HG02973 (cell line): ENCODE measurements around the gene SCARF2.
"Not testable (repeated sequence)": the region's sequence is repeated elsewhere in the genome, so short reads cannot be mapped to it uniquely, and the experiment has no call there.

Experiments used
- ATAC-seq: cut with Tn5 transposase; IDR thresholded peaks from one replicate; pipeline ENCODE4 v1.9.1; 2021; ENCODE audit warnings: moderate library complexity; ENCODE audit not compliant: unreplicated experiment

The SCARF2 gene

DNA sequence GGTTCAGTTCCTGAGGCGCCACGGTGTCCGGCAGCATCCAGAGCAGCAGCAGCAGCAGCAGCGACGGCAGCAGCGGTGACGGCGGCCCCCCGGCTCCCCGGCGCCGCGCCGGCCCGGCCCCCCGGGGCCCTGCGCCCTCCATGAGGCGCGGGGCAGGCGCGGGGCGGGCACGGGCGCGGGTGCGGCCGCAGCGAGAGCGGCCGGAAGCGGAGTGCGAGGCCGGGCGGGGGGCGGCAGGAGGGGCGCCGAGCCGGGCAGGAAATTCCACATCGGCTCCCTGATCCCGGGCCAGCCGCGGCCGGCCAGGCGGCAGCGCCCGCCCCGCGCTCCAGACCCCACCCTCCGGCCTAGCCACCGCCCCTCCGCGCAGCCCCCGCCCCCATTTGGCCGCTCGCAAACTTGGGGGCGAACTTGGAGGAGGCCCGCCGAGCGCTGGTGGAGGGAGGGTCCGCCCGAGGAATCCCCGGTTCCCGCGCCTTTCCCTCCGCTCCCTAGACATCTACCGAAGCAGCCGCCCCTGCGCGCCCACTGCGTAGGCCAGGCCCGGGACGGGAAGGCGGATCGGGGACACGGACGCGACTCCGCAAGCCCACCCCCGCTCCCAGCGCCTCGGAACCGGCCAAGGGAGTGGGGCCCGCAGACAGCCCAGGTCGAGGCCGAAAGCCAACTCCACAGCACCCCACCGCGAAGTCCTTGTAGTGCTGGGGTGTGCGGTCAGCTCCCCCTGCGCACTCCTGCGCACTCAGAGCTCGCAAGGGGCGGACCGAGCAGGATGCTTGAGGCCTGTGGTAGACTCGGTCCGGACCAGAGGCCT, at the start of gene SCARF2:
Gene SCARF2, minus strand, starts transcription at position 213 of the 814 bp plus-strand sequence. Its CDS starts 71 bp downstream, at position 142.
- ATAC-seq, result no peak

DNA sequence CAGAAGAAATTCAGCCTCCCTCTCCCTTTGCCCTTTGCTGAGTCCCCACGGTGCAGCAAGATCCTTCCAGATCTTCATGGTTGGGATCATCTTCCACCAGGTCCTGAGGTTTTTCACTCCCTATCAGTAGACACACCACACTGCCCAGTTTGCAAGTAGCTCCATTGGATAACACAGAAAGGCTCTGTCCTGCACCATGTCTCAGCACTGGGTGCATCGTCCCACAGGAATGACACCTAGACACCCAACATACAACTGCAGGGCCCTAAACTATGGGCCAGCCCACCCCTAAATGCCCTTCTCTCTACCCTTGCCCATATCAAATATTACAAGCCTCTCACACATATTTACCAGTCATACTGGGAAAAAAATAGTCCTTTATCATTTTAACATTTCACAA, 48.6 kb upstream of the SCARF2 start:
- no peak for ATAC-seq

DNA sequence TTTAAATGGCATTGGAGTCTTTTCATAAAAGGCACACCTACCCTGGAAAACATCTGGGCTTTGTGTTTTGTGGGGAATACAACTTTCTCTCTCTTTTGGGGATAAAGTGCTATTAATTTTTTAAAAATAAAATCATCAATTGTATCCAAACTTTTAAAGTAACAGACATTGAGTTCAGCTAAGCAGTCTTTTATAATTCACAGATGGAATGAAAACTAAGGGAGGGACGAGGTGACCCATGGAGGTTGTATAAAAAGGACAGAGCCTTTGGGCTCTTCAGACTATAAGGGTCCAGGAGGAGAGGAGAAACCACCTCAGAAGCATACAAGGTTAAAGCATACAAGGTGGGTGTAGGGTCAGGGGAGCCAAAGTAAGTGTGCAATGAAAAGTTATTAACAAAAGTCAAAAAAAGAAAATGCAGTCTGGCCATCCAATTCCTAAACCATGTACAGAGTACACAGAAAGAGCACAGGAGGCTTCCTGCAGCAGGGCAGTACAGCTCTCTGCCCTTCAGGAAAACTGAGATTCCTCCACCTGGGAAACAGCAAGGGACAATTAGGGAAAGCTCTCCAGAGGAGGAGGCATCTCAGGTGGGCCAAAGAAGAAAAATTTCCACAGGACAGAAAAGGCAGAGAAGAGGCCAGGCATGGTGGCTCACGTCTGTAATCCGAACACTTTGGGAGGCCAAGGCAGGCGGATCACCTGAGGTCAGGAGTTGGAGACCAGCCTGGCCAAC, 47.5 kb upstream of the SCARF2 start:
- no peak for ATAC-seq

- ATAC-seq, result no peak
Observed at GRCh38 chr22:20483771-20484170, 46.1 kb upstream of the SCARF2 start.

GRCh38 chr22:20483143-20483506, 45.5 kb upstream of the SCARF2 start:
- not testable (repeated sequence) for ATAC-seq

DNA sequence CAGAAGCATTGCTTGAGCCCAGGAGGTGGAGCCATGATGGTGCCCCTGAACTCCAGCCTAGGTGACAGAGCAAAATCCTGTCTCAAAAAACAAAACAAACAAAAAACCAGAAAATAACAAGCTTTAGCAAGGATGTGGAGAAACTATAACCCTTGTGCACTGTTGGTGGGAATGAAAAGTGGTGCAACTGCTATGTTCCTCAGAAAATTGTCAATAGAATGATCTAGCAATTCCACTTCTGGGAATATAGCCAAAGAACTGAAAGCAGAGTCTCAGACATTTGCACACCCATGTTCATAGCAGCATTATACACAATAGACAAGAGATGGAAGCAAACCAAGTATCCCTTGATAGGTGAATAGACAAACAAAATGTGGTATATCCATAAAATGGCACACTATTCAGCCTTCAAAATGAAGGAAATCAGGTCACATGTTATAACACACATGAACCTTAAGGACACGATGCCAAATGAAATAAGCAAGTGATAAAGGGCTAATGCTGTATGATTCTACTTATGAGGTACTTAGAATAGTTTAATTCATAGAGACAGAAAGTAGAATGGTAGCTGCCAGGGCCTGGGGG, 42.1 kb upstream of the SCARF2 start:
- ATAC-seq, result no peak

DNA sequence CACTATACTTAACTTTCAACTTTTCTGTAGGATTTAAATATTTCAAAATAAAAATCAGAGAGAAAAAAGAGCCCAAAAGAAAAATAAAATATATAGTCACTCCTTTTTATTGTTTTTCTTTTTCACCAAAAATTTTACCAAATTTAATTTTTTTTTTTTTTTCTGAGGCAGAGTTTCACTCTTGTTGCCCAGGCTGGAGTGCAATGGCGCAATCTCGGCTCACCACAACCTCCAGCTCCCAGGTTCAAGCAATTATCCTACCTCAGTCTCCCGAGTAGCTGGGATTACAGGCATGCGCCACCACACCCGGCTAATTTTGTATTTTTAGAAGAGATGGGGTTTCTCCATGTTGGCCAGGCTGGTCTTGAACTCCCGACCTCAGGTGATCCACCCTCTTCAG, 40.4 kb upstream of the SCARF2 start:
- ATAC-seq, result not testable (repeated sequence)

GRCh38 chr22:20475569-20475968, 37.9 kb upstream of the SCARF2 start:
- ATAC-seq, result not testable (repeated sequence)

- no peak for ATAC-seq
Observed at GRCh38 chr22:20475115-20475436, 37.5 kb upstream of the SCARF2 start.

DNA sequence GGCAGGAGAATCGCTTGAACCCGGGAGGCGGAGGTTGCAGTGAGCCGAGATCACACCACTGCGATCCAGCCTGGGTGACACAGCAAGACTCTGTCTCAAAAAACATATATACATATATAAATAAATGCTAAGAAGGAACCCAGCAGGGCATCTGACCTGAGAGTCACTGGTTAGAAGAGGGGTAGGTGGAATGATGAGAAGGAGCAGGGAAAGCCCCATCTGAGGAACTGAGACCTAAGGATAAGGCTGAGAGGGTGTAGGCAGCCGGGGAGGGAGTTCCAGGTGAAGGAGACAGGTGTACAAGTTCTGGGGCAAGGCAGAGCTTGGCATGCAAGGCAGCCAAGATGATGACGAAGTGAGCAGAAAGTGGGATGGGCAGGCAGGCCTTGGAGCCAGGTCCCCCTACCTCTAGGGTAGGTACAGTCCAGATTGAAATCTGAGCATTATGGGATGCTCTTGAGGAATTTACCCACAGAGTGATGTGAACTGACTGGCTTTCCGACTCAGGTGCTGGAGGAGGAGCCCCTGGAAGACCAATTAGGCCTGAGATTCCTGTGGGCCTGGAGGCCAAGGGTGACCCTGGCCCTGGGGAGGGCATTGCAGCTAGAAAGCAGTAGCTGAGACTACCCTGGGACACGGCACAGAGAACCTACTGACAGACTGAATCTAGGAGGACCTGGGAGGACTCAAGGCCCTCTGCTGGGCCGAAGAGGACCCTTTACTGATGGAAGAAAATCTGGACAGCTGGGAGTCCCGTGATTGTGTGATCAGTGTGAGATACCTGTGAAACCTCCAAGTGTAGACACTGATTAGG, 35.2 kb upstream of the SCARF2 start:
- no peak for ATAC-seq

GRCh38 chr22:20471126-20471833, 33.7 kb upstream of the SCARF2 start:
- no peak for ATAC-seq

DNA sequence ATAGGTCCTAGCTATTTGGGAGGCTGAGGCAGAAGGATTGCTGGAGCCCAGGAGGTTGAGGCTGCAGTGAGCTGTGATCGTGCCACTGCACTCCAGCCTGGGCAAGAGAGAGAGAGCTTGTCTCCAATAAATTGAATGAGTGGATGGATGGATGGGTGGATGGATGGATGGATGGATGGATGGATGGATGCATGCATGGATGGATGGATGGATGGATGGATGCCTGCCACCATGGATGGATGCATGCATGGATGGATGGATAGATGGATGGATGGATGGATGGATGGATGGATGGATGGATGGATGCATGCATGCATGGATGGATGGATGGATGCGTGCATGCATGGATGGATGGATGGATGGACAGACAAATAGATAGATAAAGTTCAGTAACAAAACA, 32.9 kb upstream of the SCARF2 start:
- ATAC-seq, result not testable (repeated sequence)

GRCh38 chr22:20469110-20469868, 31.7 kb upstream of the SCARF2 start:
- ATAC-seq, result no peak

- no peak for ATAC-seq
Observed at GRCh38 chr22:20466659-20467379, 29.2 kb upstream of the SCARF2 start.

DNA sequence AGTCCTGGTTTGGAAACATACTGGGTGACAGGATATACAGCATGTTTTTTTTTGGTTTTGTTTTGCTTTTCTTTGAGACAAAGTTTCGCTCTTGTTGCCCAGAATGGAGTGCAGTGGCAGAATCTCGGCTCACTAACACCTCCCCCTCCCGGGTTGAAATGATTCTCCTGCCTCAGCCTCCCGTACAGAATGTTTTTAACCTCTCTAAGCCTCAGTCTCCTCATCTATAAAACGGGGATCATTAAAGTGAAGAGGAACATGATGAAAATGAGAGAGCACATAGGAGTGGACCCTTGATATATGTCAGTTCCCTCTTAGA, 28.1 kb upstream of the SCARF2 start:
- no peak for ATAC-seq

- no peak for ATAC-seq
Observed at GRCh38 chr22:20464912-20465758, 27.5 kb upstream of the SCARF2 start.

DNA sequence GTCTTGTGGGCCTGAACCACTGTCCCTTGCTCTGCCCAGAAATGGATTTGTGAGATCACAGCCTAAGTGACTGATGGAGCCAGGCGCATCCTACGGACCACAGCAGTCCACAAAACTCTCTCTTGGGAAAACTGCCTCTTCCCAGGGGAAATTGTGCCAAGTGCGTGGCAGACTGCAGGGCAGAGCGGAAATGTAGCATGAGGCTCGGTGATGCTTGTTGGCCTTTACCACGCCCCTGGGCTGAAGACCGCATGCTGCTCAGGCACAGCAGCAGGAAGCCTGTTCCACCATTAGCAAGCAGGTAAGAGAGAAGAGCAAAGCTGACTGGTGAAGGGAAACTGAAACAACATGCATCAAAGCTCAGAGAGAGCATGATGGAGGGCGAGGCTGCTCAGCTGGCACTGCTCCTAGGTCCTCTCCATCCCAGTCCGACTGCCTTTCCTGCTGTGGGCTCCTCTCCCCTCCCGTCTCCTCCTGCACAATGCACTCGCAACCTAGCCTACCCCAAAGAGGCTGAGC, 26.5 kb upstream of the SCARF2 start:
- no peak for ATAC-seq
